Urothelium cell line (cell line): ENCODE results near the gene SLF2.

ENCODE experiments used
- DNase-seq: peaks from one replicate; pipeline ENCODE4 v3.0.0; 2011; ENCODE audit warnings: low spot score, mixed read lengths
- FAIRE-seq: peaks from 2 replicates; lab custom pipeline; 2011; peaks lifted over from hg19 to GRCh38; lab: Jason Lieb, UNC

SLF2 gene

GRCh38 chr10:100978121-100978900, 65.5 kb downstream of the SLF2 start:
- DNase-seq (no peak), FAIRE-seq (peak; percentile 32)

- FAIRE-seq (no peak), DNase-seq (no peak)
These were observed 66.1 kb downstream of the SLF2 start for GRCh38 chr10:100978901-100979195.

- DNase-seq (no peak), FAIRE-seq (no peak)
These were observed 67.1 kb downstream of the SLF2 start for GRCh38 chr10:100979791-100980272.

GRCh38 chr10:100980311-100980710, 67.5 kb downstream of the SLF2 start:
- DNase-seq = no peak
- FAIRE-seq = no peak

GRCh38 chr10:100980711-100981110, 67.9 kb downstream of the SLF2 start:
- DNase-seq (no peak), FAIRE-seq (no peak)

GRCh38 chr10:100981178-100981772, 68.5 kb downstream of the SLF2 start:
- FAIRE-seq (no peak), DNase-seq (no peak)

GRCh38 chr10:100982916-100983830, 70.4 kb downstream of the SLF2 start:
- FAIRE-seq = no peak
- DNase-seq = no peak

GRCh38 chr10:100983868-100984671, 71.3 kb downstream of the SLF2 start:
- DNase-seq = no peak

GRCh38 chr10:100984672-100985177, 72.0 kb downstream of the SLF2 start:
- no peak for FAIRE-seq
- no peak for DNase-seq

More at GRCh38 chr10:100983868-100984671, 71.3 kb downstream of the SLF2 start:
- FAIRE-seq = no peak

- no peak for DNase-seq
- FAIRE-seq = no peak
These were observed 72.6 kb downstream of the SLF2 start for GRCh38 chr10:100985336-100985735.

GRCh38 chr10:100986623-100986951, 73.8 kb downstream of the SLF2 start:
- no peak for FAIRE-seq
- no peak for DNase-seq

- FAIRE-seq = peak; percentile 79
These were observed 74.4 kb downstream of the SLF2 start, which contains the start of the genes MRPL43 and TWNK for GRCh38 chr10:100986952-100987684. Gene MRPL43, minus strand, starts transcription at chr10:100987497. Its CDS starts 54 bp downstream, at chr10:100987443. Gene TWNK, plus strand, starts transcription at chr10:100987543. Its CDS starts 668 bp downstream, at chr10:100988211.

GRCh38 chr10:100987685-100988049, 74.9 kb downstream of the SLF2 start:
- no peak for FAIRE-seq

More at GRCh38 chr10:100986952-100987684, 74.4 kb downstream of the SLF2 start, which contains the start of the genes MRPL43 and TWNK:
- peak; percentile 91 for DNase-seq

GRCh38 chr10:100988166-100988565, 75.4 kb downstream of the SLF2 start:
- DNase-seq (no peak), FAIRE-seq (peak; percentile 52)

More at GRCh38 chr10:100987685-100988049, 74.9 kb downstream of the SLF2 start:
- no peak for DNase-seq

- FAIRE-seq = no peak
- DNase-seq = no peak
These were observed 76.3 kb downstream of the SLF2 start for GRCh38 chr10:100989088-100989487.

GRCh38 chr10:100993986-100994708, 81.4 kb downstream of the SLF2 start:
- no peak for FAIRE-seq
- DNase-seq = peak; percentile 41

GRCh38 chr10:100995181-100995580, 82.4 kb downstream of the SLF2 start:
- no peak for FAIRE-seq
- DNase-seq = no peak

GRCh38 chr10:100996678-100997359, 84.1 kb downstream of the SLF2 start:
- DNase-seq (peak; percentile 76), FAIRE-seq (no peak)
